GM12872 (cell line): ENCODE data around the gene PPP1R3C.

ENCODE experiments used
- TF ChIP-seq, protein P1 (sequence below): IDR thresholded peaks from 3 replicates; pipeline ENCODE4 v1.5.1; 2011; ENCODE audit warnings: low read depth, mild to moderate bottlenecking, low read length, moderate library complexity; ENCODE audit not compliant: insufficient read depth

PPP1R3C gene

DNA sequence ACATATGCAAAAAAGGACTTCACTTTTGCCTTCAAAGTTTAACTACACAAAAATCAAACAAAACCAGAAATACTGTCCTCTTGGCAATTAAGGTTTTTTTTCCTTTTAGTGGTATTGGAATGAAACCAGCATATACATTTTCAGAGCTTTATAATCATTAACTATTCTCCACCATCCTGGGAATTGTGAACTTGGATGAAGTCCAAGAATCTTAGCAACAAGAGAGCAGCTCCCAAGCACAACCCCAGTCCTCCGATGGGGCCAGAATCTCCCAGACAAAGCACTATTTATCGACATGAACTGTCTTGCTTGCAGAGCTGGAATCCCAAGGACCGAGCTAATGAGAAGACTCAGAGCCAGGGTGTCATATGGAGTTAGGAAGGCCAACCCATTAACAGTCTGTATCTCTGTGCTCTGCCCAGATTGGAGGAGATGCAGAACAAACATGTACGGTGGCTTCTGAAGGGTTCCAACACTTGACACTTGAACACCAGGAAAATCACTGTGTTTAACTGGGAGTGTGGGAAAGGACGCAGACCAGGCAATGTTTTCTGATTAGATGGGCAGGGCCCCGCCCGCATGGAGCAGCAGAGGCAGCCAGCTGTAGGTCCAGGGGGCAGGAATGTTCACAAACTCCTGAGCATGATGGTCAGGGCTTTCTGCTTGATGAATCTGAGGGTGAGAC lies 35.5 kb downstream of the PPP1R3C start:
- TF ChIP-seq, protein P1, sequence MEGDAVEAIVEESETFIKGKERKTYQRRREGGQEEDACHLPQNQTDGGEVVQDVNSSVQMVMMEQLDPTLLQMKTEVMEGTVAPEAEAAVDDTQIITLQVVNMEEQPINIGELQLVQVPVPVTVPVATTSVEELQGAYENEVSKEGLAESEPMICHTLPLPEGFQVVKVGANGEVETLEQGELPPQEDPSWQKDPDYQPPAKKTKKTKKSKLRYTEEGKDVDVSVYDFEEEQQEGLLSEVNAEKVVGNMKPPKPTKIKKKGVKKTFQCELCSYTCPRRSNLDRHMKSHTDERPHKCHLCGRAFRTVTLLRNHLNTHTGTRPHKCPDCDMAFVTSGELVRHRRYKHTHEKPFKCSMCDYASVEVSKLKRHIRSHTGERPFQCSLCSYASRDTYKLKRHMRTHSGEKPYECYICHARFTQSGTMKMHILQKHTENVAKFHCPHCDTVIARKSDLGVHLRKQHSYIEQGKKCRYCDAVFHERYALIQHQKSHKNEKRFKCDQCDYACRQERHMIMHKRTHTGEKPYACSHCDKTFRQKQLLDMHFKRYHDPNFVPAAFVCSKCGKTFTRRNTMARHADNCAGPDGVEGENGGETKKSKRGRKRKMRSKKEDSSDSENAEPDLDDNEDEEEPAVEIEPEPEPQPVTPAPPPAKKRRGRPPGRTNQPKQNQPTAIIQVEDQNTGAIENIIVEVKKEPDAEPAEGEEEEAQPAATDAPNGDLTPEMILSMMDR, result no peak

DNA sequence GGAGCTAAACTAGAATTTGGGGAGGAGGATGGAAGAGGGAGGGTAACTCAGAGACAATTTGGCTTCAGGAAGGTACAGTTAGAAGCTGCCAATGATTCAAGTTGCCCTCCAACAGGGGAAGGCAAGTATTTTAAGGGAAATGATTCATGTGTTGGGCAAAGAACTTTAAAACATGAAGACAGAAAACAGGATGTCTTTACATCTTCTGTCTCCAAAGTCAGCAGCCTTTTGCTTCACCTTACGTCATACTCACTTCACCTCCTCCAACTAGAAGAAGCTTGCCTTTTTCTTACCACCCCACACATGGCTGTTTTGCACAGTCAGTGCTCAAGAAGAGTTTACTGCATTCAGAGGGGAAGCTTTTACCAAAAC lies 36.1 kb downstream of the PPP1R3C start:
- TF ChIP-seq, protein P1, result no peak

DNA sequence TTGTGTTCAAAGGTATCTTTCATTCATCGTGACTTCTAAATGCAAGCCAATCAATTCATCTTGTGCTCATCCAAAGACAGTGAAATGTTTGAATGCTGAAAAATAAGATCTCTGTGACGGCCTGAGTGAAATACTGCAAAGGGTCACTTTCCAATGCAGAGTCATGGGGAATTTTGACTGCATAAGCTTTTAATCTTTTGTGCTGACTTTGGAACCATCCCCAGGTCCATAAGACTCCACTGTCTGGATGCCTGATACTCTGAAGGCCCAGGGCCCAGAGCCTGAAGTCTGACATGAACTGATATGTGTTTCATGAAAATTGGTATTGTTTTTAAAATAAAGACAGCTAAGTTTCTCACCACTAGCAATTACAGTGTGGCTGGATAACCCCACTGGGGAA lies 39.0 kb downstream of the PPP1R3C start:
- TF ChIP-seq, protein P1, result no peak

DNA sequence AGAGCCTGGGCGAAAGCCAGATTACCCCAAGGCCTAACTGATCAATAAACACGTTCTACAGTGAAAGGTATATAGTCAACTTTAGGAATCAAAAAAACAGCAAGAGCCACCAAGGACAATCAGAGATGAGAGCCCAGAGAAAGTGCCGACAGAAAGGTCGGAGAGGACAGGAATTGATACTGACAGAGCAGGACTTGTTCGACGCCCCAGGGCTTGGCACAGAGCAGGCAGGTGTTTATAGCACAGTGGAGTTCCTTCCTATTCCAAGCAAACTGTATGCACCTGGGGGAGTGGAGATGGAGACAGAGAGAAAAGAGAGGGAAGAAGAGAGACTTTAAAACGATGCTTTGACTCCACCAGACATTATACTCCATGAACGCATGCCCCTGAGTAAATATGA lies 39.5 kb downstream of the PPP1R3C start:
- TF ChIP-seq, protein P1, result no peak

DNA sequence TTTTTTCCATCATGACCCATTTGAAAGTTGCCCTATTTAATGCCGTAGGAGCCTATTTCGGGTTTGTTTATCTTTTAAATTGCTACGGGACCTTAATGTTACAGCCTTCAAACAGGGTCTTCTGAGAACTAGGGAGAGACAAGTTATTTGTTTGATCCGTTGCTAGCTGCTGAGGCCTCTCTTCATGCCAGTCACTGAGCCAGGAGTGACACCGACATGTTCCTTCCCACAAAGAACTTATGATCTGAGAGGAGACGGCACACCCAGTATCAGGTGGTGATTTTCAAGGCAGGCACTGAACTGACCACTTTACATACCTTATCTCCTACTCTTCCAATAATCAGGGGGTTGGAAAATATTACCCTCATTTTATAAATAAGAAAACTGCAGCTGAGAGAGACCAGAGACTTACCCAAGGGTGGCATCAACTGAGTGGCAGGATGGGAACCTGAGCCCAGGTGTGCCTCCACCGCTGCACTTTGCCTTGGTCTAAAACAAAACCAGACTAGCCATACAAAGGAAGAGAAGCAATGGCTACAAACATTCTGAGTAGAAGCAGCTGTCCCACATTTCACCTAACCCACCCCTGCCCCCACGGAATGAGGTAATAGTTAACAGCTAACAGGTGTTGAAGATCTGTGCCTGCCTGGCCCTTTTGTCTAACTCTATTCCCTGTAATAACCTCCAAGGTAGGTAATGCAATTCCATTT lies 40.5 kb downstream of the PPP1R3C start:
- TF ChIP-seq, protein P1, result no peak

DNA sequence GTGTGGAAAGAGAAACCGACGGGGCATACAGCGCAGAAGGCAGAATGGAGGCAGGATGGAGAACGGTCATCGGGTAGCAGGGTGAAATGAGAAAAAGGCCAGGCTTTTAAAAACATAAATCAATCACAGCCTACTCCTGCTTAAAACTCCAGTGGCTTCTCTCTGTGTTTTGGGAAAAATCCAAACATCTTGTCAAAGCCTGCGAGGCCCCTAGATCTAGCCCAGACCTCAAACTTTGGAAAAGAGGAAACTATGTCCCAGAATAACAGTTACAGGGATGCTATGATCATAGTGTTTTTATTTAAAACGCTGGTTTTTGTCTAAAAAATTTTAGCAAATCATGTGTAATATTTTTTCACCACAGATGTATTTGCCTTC lies 41.1 kb downstream of the PPP1R3C start:
- TF ChIP-seq, protein P1, result no peak

DNA sequence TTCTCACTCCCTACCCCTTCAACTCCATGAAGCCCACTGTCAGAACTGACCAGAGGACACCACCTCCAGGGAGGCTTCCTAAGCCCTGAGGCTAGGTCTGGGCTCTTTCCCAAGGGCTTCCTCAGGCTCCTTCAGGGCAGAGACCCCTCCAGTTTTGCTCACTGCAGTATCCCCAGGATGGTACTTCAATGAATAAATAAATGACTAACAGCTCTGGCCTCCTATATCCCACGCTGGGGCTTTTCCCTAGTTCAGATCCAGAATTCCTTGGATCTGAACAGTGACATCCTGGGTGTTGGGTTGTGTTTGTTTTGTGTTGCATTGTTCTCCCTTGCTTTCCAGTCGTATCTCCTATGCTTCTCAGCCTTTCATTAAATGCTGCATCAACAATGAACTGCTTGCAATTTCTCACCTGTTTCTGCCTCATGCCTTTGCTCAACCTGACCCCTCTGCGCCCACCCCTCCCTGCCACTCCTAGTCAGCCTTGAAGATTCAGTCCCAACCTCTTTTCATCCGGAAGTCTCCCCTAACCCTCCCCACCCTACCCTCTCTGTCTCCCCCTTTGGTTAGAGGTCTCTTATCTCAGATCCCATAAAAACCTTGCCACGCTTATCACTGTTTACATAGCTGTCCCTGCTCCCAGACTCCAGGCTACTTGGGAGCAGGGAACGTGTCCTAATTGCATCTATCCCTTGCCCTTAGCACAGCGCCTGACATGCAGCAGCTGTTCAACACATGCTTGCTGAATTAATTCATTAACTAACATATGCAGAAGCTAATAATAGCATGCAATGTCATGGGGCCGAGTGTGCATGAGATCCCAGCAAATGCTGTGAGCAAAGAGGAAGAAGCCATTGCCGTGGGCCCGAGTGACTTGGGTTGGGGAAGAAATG lies 41.7 kb downstream of the PPP1R3C start:
- TF ChIP-seq, protein P1, result no peak
